ENCODE data around the gene SMPD3. TPM values are rescaled to one million over a fixed set of nuclear protein-coding genes. Genes with fewer than 3 reads are reported as not detected.

SMPD3 gene
- total and polyA plus RNA-seq, 2 of the 8 experiments (the other 6 are each of a cell fraction or from before 2014, with no cell fraction given) = 0.39 to 1.3 TPM

DNA sequence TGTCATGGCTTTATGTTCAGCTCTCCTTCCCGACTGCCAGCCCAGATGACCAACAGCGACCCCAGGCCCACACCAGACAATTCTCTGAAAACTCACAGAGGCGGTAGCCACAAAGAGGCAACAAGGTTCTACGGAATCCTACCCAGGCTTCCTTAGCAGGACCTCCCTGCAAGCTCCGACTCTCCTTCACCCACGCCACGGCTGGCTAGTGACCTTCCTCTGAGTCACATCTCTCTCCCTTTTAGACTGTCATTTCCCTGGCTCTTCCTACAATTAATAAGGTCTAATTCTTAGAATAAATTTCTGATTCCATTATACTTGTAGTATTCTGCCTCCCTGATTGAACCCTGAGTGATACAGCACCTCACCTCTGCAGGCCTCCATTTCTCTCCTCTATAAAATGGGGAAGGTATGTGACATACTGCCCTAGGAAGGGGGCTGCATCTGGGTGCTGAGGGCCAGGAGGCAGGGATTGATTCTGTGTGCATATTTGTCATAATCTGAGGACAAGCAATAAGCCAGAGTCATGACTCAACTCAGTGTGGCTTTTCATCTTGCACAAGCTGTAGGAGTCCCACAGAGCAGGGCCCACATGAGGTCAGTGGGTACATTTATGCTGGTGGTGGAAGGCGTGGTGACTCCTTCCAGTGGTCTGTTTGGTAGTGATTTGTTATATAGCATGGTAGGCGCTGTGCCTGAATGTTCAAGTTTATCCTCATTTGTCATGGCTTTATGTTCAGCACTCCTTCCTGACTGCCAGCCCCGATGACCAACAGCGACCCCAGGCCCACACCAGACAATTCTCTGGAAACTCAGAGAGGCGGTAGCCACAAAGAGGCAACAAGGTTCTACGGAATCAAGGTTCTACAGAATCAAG is 46.2 kb downstream of the SMPD3 start:
- H3K14ac ChIP-seq (ENCODE audit: insufficient read length) = no peak overlapping the region
- CTCF ChIA-PET (ENCODE audit: partially characterized antibody) = interaction anchor here (1.0 to 5.8 kb wide), 3 partner anchors 16 to 119 kb away, joined by 3 to 26 read pairs (median 5); no protein-coding TSS in a partner anchor

More for the DNA sequence above, 46.2 kb downstream of the SMPD3 start:
- Histone ChIP-seq H2AFZ (ENCODE audit: low read length) (no peak overlapping the region), H2BK15ac (ENCODE audit: low read length) (no peak overlapping the region), H3K9ac (replicated peaks in 1 of 4; ENCODE audit: extremely low read depth in 1 of 4, low read depth in 3 of 4, low read length in 3 of 4) (no peak overlapping the region), H3K36me3 (ENCODE audit: control insufficient read depth in 2 of 4, insufficient read depth in 4 of 4, low read length in 3 of 4) (no peaks in the 10 kb centered on the region), H3K4me3 (ENCODE audit: extremely low read depth in 1 of 4, insufficient read depth in 2 of 4, low read depth in 3 of 4, low read length in 4 of 4) (no peak overlapping the region), H4K8ac (ENCODE audit: extremely low read depth, insufficient read depth, low read length) (no peak overlapping the region), H3K23ac (ENCODE audit: insufficient read length) (no peak overlapping the region), H2BK12ac (ENCODE audit: low read depth, low read length) (no peak overlapping the region; the same call in 1 of the 2 replicates), H3K9me3 (ENCODE audit: insufficient read depth in 2 of 2, low read depth in 1 of 2, low read length in 1 of 2) (no peaks in the 10 kb centered on the region), H4K91ac (replicated peaks; ENCODE audit: insufficient read length, low read length) (no peak overlapping the region), H4K5ac (ENCODE audit: insufficient read length, low read depth, low read length) (no peak overlapping the region), H2BK5ac (ENCODE audit: low read depth, low read length) (no peak overlapping the region), H2AK5ac (ENCODE audit: low read depth, low read length) (no peak overlapping the region), H3K27me3 (replicated peaks in 1 of 4; ENCODE audit: control insufficient read depth in 3 of 4, extremely low read depth in 1 of 4, insufficient read depth in 3 of 4, low read length in 3 of 4) (no peaks in the 10 kb centered on the region; a peak in 1 of 7 replicates), H3K4ac (replicated peaks; ENCODE audit: insufficient read length, low read depth, low read length) (no peak overlapping the region), H3K4me2 (ENCODE audit: insufficient read depth in 1 of 2, low read depth in 2 of 2, low read length in 2 of 2) (no peak overlapping the region), H3K79me2 (ENCODE audit: control insufficient read depth in 1 of 2, insufficient read depth in 2 of 2, low read length in 2 of 2) (no peaks in the 10 kb centered on the region), H2BK20ac (ENCODE audit: low read length) (no peak overlapping the region), H3K18ac (ENCODE audit: extremely low read depth, low read length) (no peak overlapping the region), H3K27ac (ENCODE audit: low read depth, low read length) (no peak overlapping the region), H3K79me1 (ENCODE audit: low read depth, low read length) (no peaks in the 10 kb centered on the region), H4K20me1 (replicated peaks in 1 of 2; ENCODE audit: control insufficient read depth in 1 of 2, insufficient read depth in 2 of 2, low read length in 2 of 2) (peaks cover 0 to 2% of the 10 kb centered on the region in 2 experiments), H2BK120ac (replicated peaks; ENCODE audit: low read depth, low read length) (no peak overlapping the region), H3K56ac (replicated peaks; ENCODE audit: insufficient read length, low read depth, low read length) (no peak overlapping the region), H3K23me2 (ENCODE audit: low read depth, low read length) (no peaks in the 10 kb centered on the region), H3K4me1 (replicated peaks in 1 of 4; ENCODE audit: control insufficient read depth in 3 of 4, insufficient read depth in 4 of 4, low read length in 3 of 4) (peaks cover 0 to 11% (median 6%) of the 10 kb centered on the region in 4 experiments)
- TF ChIP-seq CEBPB (IDR thresholded peaks at IDR 0.05; ENCODE audit: low read depth, low read length) = no peak
- TF ChIP-seq SP4 (IDR thresholded peaks at IDR 0.05; ENCODE audit: low read length) = no peak
- POLR2A ChIA-PET (ENCODE audit: partially characterized antibody) = interaction anchor here (1.2 kb wide), 1 partner anchor 11 kb away, joined by 3 read pairs; no protein-coding TSS in a partner anchor
- peak; percentile 7 for FAIRE-seq
- WGBS, 2 experiments (ENCODE audit: extremely low coverage in 1 of 2, insufficient coverage in 1 of 2, insufficient read length in 1 of 2, insufficient replicate concordance in 2 of 2, low coverage in 1 of 2, low lambda C conversion rate in 2 of 2, missing lambda C conversion rate in 1 of 2) = 82% methylated on average over 13 of the region's 13 CpGs; no CpG with 5 or more reads in 1 of the 2 experiments
- DNase-seq (ENCODE audit: low read depth in 1 of 2, low spot score in 2 of 2) = no peak
